GM21528 (cell line): Measurements from ENCODE around the gene SAMD8.
"Not testable (repeated sequence)": the region's sequence is repeated elsewhere in the genome, so short reads cannot be mapped to it uniquely, and the experiment has no call there.

Source experiments
- ATAC-seq: cut with Tn5 transposase; IDR thresholded peaks from one replicate; pipeline ENCODE4 v1.9.1; 2021; ENCODE audit warnings: mild to moderate bottlenecking, moderate library complexity; ENCODE audit not compliant: unreplicated experiment, low FRiP score

SAMD8 gene

DNA sequence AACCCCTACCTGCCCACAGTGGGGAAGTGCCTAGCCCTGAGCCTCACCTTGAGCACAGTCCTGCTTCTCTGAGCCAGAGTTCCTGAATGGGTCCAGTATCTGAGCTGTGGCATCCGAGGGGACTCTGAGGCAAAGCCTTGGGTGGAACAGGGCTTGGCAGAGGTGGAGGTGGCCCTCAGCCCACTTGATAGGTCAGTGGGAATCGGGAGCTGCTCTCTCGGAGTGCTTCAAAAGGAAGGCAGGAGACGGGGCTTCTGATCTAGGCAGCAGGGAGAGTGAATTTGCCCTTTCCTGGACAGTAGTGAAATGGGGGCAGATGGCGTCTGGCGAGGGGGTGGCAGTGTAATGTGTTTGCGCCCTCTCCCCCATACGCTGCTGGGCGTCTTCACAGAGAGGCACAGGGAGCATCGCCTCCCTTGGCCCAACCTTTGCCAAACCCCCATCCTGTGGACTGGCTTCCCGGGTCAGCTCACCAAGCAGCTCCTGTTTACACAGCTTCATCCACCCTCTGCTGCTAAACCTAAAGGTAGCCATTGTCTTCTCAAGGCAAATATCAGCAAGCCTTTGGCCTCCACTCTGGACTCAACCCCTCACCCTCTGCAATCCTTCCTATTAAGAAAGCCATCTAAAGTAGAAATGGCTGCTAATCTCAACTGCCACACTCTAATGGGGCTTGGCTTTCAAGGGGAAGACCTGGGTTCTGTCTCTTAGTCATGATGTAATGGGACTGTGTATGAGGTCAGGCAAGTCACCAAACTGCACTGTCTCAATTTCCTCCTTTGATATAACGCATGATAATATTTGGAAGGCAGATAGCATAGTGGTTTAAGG lies 78.0 kb downstream of the SAMD8 start:
- no peak for ATAC-seq

DNA sequence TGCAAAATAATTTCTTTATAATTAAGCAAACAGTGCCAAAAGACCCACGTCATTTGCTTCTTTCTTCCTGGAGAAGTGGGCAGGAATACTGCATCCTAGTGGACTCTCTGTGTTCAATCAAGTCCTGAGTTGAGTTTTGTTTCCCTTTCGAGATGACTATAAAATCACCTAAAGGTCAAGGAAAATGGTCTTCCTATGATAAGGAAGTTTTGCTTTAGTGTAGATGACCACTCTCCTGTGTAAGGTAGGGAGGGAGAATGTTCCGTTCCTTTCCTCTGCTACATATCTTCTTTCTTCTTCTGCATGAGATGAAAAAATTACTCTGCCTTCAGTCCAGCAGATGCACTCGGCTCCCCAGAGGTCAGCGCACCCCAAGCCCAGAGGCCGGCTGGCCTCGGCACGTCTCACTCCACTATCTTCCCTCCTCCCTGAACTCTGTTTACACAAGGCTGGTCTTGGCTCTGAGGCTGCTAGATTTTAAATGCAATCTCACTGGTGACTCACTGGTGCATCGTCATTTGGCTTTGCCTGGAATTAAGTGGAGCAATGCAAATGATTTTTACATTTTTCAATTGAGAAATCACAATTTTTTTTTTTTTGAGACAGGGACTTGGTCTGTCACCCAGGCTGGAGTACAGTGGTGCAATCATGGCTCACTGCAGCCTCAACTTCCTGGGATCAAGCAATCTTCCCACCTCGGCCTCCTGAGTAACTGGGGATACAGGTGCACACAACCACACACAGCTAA lies 80.5 kb downstream of the SAMD8 start:
- no peak for ATAC-seq

DNA sequence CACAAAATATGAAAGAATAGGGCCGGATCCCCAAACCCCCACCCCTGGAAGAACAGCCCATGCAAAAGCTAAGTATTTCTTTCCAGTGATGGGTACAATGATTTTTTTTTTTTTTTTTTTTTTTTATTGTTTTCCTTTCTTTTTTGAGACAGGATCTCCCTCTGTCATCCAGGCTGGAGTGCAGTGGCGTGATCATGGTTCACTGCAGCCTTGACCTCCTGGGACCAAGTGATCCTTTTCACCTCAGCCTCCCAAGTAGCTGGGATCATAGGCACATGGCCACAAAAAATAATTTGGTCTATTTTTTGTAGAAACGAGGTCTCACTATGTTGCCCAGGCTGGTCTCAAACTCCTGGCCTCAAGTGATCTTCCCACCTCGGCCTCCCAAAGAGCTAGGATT lies 83.2 kb downstream of the SAMD8 start:
- ATAC-seq, result not testable (repeated sequence)

DNA sequence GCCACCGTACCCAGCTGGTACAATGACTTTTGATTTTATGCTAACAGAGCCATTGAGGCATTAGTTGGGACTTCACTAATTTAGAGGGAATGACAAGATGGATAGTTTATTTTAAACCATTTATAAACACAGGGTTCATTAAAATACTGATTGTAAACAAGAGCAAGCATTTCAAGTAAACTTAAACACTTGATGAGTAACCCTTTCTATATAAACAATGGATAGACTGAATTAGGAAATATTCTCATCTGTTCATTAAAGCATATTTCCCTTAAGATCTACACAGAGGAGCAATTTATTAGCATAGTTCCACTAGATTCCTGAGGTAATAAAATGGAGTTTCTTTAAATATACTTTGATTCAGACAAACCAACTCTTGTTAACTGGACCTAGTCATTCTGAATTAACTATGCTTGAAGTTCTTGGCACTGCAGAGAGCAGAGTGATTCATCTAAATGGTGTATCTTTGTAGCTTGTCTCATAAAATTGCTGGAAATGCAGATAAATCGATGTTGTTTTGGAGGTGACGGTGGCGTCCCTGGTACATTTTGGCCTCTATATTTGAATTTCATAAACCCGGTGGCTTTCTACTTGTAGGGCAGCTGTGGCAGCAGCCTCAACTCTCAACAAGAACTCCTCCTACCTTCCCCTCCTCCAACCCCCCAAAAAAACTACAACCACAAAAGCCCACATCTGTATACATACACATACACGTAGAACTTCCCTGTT lies 83.7 kb downstream of the SAMD8 start:
- no peak for ATAC-seq

DNA sequence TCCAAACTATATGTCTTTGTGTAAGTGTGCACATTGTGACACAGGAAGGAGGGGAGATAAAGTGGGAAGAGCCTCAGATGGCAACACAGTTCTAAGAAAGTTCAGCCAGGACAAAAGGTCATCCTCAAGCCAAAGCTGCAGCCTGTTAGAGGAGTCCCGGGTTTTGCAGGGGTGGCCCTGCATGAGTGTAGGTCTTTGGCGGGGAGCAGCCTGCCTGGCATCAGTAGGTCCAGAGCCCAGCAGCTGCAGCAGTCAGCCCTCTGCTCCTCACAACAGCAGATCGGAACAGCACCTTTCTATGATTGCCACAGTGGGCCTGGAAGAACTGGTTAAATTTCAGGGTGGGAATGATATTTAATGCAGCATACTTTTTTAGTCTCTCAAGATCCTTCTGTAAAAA lies 85.6 kb downstream of the SAMD8 start:
- no peak for ATAC-seq

DNA sequence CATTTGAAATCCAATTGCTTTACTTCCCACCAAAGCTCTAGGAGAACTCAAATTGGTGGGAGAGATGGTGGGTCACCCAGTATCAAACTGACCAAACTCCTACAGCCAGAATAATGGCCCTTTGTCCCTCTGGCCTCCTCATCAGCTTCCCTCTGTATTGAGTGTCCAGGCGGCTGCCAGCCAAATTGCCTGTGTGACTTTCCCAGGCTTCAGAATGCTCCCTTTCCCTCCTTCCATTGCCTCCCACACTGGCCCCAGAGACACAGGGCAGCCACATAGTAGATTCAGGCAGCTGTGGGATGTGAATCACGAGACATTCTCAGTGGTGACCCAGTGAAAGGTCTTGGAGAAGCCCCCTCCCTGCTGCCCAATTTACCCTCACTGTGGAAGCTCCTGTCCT lies 86.5 kb downstream of the SAMD8 start:
- ATAC-seq, result no peak

DNA sequence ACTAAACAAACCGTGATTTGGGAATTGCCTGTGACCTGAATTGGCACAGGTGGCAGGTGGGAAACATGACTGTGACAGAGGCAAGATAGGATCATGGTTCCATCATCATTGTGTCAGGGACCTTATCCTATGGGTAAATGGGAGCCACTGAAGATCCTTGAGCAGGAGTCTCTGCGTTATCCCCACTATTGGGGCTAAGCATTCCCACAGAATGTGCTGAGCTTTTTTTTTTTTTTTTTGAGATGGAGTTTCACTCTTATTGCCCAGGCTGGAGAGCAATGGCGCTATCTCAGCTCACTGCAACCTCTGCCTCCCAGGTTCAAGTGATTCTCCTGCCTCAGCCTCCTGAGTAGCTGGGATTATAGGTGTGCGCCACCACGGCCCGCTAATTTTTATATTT lies 88.5 kb downstream of the SAMD8 start:
- not testable (repeated sequence) for ATAC-seq

DNA sequence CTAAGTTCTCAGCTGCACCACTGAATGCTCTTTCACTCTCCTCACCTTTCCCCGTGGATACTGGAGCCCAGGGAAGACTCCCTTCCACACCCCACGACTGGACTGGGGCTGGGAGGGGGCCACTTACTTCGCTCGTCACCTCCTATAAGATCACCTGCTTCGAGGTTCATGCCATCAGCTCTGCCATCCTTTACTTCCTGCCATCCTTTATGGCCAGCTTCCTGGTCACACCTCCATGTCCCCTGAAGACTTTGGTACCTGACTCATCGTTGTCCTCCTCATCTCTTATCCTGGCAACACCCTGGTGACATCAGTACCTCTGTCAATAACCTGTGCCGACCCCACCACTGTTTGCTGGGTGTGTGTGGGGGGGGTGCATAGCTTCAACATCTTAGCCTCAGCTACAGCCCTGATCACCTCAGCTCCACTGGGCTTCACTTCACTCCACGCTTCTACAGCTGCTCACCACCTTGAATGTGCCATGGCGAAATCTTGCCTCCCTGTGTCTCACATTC lies 90.4 kb downstream of the SAMD8 start:
- no peak for ATAC-seq

DNA sequence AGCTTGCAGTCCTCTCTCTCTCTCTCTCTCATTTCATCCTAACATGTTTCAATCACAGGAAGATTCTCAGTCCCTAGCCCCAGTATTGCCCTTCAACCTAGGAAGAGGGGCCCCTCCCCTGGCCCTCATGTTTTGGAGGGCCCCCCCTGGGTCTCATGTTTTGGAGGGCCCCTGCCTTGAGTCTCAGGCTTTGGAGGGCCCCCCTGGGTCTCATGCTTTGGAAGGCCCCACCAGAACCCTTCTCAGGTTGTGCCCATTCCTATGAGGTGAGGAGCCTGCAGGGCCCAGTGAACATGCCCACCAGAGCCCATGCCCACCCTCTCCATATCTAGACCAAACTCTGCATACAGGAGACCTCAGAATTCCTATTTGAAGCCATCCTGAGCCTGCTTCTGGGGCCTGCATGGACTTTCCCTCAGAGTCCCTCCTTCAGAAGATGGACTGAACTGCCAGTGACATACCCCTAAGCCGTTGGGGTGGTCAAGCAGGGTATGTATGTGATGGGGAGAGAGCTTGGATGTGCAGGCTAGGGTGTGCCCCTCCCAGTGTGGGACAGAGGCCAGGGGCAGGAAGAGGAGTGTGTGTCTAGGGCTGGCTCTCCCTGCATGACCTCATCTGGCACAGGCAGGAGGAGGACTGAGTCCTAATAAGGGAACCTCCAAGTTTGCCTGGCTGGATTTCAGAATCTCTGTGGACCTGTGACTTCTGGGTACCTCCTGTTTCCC lies 91.0 kb downstream of the SAMD8 start:
- ATAC-seq, result no peak

DNA sequence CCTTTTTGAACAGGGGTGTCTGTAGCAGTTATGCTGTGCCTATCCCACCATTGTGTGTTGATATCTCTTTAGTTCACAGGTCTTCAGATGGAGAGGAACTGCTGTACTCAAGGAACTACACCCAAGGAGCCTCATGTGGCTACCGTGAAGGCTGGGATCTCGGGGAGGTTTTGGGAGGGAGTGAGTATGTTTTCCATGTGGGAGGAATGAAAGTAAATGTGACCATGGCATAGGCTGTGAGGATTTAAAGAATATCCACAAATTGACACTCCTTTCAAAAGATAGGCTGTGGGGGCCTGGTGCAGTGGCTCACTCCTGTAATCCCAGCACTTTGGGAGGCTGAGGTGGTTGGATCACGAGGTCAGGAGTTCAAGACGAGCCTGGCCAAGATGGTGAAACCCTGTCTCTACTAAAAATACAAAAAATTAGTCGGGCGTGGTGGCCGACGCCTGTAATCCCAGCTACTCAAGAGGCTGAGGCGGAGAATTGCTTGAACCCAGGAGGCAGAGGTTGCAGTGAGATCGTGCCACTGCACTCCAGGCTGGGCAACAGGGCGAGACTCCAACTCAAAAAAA lies 91.7 kb downstream of the SAMD8 start:
- ATAC-seq, result not testable (repeated sequence)

DNA sequence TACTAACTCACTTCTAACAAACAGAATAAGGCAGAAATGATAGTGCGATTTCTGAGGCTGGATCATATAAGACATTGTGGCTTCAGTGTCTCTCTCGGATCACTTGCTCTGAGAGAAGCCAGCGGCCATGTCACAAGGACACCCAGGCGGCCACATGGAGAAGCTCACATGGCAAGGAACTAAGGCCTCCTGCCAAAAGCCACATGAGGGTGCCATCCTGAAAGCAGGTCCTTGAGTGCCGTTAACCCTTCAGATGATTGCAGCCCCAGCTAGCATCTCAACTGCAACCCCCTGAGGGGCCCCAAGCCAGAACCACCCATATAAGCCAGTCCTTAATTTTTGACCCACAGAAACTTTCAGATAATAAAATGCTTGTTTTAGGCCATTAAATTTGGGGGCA lies 92.3 kb downstream of the SAMD8 start:
- no peak for ATAC-seq

DNA sequence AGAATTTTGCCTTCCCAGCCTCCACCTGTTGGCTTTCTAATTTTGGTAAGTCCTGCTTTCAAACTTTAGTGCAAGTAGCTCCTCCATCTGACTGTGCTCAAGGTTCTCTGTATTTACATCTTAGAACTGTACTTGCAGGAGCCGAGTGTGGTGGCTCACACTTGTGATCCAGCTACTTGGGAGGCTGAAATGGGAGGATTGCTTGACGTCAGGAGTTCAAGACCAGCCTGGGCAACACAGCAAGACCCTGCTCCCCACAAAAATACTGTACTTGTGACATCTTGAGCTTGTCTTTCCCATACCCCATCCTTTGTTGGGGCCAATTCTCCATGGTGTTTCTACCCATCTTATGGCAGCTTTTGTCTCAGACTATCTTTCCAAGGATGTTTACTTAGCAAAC lies 94.5 kb downstream of the SAMD8 start:
- ATAC-seq, result no peak

DNA sequence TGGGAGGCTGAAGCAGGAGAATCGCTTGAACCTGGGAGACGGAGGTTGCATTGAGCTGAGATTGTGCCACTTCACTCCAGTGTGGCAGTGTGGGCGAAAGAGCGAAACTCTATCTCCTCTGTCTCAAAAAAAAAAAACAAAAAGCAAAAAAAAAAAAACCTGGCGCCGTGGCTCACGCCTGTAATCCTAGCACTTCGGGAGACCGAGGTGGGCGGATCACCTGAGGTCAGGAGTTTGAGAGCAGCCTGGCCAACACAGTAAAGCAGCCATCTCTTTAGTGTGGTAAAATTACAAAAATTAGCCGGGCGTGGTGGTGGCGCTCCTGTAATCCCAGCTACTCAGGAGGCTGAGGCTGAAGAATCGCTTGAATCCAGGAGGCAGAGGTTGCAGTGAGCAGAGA lies 95.2 kb downstream of the SAMD8 start:
- ATAC-seq, result not testable (repeated sequence)

DNA sequence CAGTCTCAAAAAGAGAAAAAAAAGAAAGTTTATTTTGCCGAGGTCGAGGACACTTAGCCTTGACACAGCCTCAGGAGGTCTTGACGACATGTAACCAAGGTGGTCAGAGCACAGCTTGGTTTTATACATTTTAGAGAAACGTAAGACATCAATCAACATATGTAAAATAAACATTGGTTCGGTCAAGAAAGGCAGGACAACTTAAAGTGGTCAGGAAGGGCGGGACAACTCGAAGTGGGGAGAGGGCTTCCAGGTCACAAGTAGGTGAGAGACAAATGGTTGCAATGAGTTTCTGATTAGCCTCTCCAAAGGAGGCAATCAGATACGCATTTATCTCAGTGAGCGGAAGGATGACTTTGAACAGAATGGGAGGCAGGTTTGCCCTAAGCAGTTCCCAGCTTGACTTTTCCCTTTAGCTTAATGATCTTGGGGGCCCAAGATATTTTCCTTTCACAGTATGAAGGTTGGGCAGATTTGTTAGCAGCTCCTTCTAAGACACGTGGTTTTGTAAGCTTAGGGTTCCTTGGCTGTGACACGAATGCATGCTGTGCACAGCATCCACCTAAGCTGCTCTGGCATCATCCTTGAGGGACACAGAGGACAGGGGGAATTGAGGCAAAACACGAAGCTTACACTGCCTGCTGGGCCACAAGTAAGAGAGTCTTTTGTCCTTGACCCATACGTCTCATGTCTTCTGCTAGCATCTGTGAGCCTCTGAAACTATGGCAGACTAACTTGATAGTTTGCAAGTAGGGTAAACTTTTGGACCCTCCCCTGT lies 95.8 kb downstream of the SAMD8 start:
- no peak for ATAC-seq

DNA sequence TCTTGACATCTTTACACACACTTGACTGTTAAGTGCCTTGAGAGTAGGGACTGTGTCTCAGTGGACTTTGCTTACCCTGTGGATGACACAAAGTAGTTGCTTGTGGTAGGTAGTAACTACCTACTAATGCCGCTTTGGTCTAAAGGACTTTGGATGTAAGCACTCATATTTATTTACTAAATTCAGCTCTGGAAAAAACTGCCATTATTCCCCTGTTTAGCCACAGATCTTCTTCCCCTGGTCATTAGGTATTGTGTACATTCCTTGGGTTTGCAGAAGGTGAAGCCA lies 96.3 kb downstream of the SAMD8 start:
- no peak for ATAC-seq

DNA sequence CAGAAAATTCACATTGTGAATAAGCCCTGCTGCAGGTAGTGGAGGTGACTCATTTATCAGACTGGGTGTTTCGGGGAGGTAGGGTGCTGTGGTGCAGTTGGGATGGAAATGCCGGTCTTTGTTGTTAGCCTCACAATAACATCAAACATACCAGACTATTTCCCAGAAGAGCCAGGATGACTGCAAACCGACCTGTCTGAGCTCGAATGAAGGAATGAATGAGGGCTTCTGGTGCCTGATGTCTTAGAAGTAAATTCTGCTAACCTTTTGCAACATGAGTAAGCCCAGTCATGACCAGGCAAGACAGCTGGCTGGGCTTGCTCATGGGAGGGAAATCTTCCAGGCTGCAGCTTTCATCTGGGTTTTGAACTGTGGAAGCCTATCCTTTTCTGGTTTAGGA lies 96.7 kb downstream of the SAMD8 start:
- ATAC-seq, result no peak

DNA sequence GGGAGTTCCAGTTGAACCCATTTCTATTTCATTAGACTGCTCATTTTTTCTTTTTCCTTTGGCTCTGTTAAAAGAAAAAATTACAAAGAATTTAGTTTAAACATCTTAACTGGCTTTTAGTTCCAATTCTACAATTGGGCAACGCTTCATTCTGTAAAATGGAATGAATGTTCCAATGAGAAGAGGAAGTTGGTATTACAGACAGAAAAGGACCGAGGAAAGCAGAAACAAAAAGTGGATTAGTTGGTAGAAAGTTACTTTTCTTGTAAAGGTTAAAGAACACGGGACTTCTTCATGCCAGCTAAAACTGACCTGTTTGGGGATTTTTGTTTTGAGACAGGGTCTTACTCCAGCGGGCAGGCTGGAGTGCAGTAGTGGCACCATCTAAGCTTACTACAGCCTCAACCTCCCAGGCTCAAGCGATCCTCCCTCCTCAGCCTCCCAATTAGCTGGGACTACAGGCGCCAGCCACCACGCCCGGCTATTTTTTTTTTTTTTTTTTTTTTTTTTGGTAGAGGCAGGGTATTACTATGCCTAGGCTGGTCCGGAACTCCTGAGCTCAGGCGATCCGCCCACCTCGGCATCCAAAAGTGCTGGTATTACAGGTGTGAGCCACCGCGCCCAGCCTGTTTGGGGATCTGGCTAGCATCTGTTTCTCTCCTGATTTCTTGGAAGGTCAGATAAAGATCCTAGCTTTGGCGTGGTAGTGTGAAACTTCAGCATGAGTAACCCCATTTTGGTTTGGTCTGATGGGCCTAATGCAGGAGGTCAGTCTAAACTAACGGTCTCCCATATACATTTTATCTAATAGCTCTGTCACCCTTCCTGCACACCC lies 97.8 kb downstream of the SAMD8 start:
- no peak for ATAC-seq

DNA sequence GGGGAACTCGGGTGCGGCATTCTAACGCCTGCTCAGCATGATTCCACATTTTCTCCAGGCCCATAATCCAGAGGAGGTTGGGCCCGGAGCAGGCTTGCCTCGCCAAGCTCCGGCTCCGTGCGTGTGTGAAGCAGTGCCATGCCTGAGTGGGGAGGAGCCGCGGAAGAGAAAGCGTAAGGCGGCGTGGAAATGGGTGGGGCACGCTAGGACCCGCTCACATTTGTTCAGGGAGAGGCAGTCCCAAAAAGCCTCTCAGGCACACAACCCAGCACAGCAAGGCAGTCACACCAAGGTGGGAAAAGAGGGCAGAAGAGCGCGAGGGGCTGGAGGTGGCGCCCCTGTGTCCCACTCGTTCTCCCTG lies 98.4 kb downstream of the SAMD8 start:
- ATAC-seq, result peak; percentile 68
